ENCODE data around the gene INF2.
"Not testable (repeated sequence)": the region's sequence is repeated elsewhere in the genome, so short reads cannot be mapped to it uniquely, and the experiment has no call there.

INF2 gene

DNA sequence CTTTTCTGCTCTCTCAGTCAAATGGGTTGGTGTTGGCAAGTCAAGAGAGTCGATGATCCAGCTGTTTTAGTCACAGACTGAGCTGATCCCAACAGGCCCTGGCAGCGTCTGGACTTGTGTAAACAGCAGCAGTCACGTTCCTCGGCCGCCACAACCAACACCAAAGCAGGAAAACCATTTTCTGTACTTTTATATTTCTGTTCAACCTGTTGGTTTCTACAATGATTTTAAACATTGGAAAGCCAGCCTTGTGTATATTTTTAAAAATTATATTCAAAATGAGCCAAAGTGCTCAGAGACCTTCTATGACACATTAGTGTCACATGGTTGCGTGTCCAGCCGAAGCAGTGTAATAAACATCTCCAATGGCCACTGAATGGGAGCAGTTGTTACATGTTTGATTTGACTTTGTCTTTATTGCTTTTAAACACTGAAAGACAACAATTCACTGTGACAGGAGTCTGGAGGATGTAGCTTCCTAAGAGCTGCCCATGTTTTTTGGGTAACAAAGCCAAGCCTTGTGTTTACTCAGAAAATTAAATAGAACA is 57.6 kb downstream of the INF2 start:
- DNase-seq (ENCODE audit: low read depth), result peak; percentile 94
- no peak overlapping the region for H3K4me3 ChIP-seq (ENCODE audit: low read length)
- TF ChIP-seq, protein P1, sequence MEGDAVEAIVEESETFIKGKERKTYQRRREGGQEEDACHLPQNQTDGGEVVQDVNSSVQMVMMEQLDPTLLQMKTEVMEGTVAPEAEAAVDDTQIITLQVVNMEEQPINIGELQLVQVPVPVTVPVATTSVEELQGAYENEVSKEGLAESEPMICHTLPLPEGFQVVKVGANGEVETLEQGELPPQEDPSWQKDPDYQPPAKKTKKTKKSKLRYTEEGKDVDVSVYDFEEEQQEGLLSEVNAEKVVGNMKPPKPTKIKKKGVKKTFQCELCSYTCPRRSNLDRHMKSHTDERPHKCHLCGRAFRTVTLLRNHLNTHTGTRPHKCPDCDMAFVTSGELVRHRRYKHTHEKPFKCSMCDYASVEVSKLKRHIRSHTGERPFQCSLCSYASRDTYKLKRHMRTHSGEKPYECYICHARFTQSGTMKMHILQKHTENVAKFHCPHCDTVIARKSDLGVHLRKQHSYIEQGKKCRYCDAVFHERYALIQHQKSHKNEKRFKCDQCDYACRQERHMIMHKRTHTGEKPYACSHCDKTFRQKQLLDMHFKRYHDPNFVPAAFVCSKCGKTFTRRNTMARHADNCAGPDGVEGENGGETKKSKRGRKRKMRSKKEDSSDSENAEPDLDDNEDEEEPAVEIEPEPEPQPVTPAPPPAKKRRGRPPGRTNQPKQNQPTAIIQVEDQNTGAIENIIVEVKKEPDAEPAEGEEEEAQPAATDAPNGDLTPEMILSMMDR (IDR thresholded peaks at IDR 0.05; ENCODE audit: insufficient read depth, low read depth, low read length, missing control alignments), result no peak

DNA sequence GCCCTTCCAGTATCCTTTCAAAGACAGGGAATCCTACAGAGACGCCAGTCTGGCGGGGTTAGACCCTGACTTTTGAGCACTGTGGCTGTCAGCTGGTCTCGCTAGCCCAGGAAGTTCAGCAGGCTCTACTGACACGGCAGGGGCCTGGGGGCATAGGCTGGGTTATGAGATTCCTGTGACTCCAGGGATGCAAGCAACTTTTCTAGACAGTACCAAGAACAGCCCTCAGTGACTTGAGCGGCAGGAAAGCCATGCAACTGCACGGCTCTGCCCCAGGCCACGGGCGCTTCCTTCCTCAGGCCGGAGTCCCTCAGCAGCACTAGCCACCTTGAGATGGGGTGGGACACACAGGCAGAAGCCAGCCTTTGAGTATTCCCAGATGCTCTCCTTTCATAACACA is 58.5 kb downstream of the INF2 start:
- H3K4me3 ChIP-seq (ENCODE audit: low read length), result no peak overlapping the region
- no peak for DNase-seq (ENCODE audit: low read depth)
- TF ChIP-seq, protein P1 (IDR thresholded peaks at IDR 0.05; ENCODE audit: insufficient read depth, low read depth, low read length, missing control alignments), result no peak

DNA sequence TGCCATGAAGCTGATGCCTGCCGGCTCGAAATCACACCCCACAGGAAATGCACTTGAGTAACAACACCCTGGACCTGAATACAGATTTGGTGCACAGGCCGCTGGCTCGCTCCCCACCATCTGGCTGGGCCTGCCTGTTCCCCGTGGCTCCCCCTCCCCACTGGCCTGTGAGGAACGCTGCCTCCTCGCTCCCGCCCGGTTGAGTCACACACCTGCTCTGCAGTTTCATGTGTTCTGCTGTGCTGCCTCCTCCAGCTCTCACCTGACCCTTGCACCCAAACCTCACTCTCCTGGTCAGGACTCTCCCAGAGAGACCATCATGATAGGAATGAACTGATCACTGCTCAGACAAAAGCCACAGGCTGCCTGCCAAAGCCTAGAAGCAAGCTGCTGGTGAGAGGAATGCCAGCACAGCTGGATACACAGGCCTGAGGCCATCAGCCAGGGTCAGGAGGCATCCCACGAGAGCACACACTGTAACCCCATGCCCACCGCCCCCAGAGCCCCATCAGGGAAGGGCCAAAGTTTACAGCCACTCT is 59.8 kb downstream of the INF2 start:
- TF ChIP-seq, protein P1 (IDR thresholded peaks at IDR 0.05; ENCODE audit: insufficient read depth, low read depth, low read length, missing control alignments), result peak; percentile 39
- no peak overlapping the region for H3K4me3 ChIP-seq (ENCODE audit: low read length)
- peak; percentile 81 for DNase-seq (ENCODE audit: low read depth)

DNA sequence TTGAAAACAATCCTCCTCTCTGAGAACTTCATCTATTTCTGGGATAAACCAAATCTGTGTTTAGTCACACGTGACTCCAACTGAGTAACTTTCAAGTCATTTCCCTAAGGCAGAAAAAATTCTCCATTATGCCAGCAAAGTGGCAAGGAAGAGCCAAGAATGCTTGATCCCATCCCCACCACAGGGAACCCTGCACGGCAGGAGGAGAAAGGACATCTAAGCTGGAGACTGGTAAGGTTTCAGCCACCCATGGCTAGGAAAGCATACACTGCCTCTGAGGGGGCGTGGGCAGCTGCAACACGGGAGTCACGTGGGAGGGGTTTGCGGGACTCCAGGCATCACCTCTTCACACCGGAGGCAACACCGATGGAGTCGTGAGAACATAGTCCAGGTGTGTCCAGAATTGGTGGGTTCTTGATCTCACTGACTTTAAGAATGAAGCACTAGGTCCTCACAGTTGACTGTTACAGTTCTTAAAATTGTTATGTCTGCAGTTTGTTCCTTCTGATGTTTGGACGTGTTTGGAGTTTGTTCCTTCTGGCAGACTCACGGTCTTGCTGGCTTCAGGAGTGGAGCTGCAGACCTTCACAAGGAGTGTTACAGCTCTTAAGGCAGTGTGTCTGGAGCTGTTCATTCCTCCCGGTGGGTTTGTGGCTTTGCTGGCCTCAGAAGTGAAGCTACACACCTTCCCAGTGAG is 60.8 kb downstream of the INF2 start:
- TF ChIP-seq, protein P1 (IDR thresholded peaks at IDR 0.05; ENCODE audit: insufficient read depth, low read depth, low read length, missing control alignments), result no peak
- H3K4me3 ChIP-seq (ENCODE audit: low read length), result no peak overlapping the region
- DNase-seq (ENCODE audit: low read depth), result peak; percentile 52

DNA sequence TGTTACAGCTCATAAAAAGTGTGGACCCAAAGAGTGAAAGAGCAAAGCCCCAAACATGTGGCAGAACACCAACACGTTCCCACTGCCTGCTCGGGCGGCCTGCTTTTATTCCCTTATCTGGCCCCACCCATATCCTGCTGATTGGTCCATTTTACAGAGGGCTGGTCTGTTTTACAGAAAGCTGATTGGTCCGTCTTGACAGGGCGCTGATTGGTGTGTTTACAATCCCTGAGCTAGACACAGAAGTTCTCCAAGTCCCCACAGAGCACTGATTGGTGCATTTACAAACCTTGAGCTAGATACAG is 61.3 kb downstream of the INF2 start:
- not testable (repeated sequence) for H3K4me3 ChIP-seq (ENCODE audit: low read length); DNase-seq (ENCODE audit: low read depth)

DNA sequence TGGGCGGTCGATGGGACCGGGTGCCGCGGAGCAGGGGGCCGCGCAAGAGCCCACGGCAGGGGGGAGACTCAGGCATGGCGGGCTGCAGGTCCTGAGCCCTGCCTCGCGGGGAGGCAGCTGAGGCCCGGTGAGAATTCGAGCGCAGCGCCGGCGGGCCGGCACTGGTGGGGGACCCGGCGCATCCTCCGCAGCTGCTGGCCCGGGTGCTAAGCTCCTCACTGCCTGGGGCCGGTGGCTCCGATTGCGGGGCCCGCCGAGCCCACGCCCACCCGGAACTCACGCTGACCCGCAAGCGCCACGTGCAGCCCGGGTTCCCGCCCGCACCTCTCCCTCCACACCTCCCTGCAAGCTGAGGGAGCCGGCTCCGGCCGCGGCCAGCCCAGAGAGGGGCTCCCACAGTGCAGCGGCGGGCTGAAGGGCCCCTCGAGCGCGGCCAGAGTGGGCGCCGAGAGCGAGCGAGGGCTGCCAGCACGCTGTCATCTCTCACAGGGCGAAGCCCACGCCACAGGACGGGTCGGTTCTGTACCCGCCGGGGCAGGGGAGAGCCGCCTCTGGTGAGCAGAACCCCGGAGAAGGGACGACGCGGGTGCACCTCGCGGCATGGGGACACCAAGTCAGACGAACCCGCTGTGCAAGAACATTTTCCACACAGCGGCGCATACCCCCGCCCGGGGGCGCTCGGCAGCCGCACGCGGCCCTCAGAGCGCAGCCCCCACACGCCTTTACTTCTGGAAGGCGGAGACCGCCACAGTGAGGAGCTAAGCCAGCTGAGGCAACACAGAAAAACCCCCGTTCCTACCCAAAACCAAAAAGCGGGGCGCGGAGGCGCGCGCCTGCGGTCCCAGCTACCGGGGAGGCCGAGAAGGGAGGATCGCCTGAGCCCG is 62.4 kb downstream of the INF2 start:
- peak overlapping the region; percentile 83 for H3K4me3 ChIP-seq (ENCODE audit: low read length)
- TF ChIP-seq, protein P1 (IDR thresholded peaks at IDR 0.05; ENCODE audit: insufficient read depth, low read depth, low read length, missing control alignments), result no peak
- no peak for DNase-seq (ENCODE audit: low read depth)

DNA sequence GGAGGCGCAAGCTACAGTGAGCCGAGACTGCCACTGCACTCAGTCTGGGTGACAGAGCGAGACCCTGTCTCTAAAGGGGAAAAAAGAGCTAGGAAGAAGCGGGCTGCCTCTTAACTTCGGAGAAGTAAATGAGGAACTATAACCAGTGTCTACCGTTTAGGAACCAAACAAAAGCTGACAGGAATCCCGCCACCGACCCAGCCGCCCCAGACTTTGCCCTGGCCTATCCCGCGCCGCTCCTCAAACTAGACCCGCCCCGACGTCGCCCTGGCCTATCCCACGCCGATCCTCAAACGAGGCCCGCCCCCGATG is 63.0 kb downstream of the INF2 start:
- DNase-seq (ENCODE audit: low read depth), result no peak
- peak overlapping the region; percentile 83 for H3K4me3 ChIP-seq (ENCODE audit: low read length)
- TF ChIP-seq, protein P1 (IDR thresholded peaks at IDR 0.05; ENCODE audit: insufficient read depth, low read depth, low read length, missing control alignments), result no peak
